ENCODE measurements around the gene ATP5ME.

DNA sequence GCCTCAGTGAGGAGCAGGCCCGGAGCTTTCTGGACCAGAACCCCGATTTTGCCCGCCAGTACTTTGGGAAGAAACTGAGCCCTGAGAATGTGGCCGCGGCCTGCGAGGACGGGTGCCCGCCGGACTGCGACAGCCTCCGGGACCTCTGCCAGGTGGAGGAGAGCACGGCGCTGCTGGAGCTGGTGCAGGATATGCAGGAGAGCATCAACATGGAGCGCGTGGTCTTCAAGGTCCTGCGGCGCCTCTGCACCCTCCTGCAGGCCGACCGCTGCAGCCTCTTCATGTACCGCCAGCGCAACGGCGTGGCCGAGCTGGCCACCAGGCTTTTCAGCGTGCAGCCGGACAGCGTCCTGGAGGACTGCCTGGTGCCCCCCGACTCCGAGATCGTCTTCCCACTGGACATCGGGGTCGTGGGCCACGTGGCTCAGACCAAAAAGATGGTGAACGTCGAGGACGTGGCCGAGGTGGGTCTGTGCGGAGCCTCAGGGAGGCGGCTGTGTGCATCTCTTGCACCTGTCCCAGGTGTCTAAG, 48.4 kb downstream of the ATP5ME start:
- TF ChIP-seq JUND (IDR thresholded peaks at IDR 0.05) (no peak), FOXA1 (IDR thresholded peaks at IDR 0.05) (no peak), EGR1 (IDR thresholded peaks at IDR 0.05; ENCODE audit: low read depth in 2 of 2) (no peak), TAF1 (conservative IDR thresholded peaks at IDR 0.05) (no peak), YY1 (IDR thresholded peaks at IDR 0.05) (no peak)
- TF ChIP-seq, protein P1, sequence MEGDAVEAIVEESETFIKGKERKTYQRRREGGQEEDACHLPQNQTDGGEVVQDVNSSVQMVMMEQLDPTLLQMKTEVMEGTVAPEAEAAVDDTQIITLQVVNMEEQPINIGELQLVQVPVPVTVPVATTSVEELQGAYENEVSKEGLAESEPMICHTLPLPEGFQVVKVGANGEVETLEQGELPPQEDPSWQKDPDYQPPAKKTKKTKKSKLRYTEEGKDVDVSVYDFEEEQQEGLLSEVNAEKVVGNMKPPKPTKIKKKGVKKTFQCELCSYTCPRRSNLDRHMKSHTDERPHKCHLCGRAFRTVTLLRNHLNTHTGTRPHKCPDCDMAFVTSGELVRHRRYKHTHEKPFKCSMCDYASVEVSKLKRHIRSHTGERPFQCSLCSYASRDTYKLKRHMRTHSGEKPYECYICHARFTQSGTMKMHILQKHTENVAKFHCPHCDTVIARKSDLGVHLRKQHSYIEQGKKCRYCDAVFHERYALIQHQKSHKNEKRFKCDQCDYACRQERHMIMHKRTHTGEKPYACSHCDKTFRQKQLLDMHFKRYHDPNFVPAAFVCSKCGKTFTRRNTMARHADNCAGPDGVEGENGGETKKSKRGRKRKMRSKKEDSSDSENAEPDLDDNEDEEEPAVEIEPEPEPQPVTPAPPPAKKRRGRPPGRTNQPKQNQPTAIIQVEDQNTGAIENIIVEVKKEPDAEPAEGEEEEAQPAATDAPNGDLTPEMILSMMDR (IDR thresholded peaks at IDR 0.05; ENCODE audit: low read depth, low read length, missing input control): no peak
- TF ChIP-seq, protein P2, sequence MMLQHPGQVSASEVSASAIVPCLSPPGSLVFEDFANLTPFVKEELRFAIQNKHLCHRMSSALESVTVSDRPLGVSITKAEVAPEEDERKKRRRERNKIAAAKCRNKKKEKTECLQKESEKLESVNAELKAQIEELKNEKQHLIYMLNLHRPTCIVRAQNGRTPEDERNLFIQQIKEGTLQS (IDR thresholded peaks at IDR 0.05): no peak
- TF ChIP-seq, protein P3, sequence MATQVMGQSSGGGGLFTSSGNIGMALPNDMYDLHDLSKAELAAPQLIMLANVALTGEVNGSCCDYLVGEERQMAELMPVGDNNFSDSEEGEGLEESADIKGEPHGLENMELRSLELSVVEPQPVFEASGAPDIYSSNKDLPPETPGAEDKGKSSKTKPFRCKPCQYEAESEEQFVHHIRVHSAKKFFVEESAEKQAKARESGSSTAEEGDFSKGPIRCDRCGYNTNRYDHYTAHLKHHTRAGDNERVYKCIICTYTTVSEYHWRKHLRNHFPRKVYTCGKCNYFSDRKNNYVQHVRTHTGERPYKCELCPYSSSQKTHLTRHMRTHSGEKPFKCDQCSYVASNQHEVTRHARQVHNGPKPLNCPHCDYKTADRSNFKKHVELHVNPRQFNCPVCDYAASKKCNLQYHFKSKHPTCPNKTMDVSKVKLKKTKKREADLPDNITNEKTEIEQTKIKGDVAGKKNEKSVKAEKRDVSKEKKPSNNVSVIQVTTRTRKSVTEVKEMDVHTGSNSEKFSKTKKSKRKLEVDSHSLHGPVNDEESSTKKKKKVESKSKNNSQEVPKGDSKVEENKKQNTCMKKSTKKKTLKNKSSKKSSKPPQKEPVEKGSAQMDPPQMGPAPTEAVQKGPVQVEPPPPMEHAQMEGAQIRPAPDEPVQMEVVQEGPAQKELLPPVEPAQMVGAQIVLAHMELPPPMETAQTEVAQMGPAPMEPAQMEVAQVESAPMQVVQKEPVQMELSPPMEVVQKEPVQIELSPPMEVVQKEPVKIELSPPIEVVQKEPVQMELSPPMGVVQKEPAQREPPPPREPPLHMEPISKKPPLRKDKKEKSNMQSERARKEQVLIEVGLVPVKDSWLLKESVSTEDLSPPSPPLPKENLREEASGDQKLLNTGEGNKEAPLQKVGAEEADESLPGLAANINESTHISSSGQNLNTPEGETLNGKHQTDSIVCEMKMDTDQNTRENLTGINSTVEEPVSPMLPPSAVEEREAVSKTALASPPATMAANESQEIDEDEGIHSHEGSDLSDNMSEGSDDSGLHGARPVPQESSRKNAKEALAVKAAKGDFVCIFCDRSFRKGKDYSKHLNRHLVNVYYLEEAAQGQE (IDR thresholded peaks at IDR 0.05): no peak

Data from liver (tissue), 3 donors.